ENCODE measurements around the gene HK1. TPM values are rescaled to one million over a fixed set of nuclear protein-coding genes. Genes with fewer than 3 reads are reported as not detected.
A peak's percentile ranks its signal among the peaks of the same experiment; 100 is the strongest.

Gene HK1
- total RNA-seq, 1 experiment from 2014 or later = 219 TPM

DNA sequence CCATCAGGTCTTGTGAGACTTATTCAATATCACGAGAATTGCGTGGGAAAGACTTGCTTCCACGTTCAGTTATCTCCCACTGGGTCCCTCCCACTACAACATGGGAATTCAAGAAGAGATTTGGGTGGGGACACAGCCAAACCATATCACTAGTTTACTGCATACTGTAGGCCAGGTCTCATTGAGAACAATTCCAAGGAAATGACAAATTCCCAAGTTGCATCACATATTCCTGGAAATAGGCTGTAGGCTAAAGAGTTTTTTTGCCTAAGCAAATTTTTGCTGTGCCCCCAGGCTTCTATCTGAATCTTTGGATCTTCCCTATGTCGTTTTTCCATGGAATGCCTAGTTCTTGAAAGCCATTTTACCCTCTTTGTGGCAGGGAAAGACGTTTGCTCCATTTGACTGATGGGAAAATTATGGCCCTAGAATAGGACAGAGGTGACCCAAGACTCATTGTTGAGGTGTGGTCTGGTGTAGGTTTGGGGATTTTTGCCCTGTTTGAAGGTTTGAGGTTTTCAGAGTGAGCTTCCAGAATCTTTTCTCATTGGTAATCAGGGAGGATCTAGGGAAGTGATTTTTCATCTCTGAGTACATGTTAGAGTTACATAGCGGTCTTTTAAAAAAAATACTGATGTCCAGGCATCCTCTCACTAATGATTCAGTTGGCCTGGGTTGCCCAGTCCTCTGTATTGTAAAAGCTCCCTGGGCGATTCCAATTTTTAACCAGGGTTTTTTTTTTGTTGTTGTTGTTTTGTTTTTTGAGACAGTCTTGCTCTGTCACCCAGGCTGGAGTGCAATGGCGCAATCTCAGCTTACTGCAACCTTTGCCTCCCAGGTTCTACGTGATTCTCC, 94.1 kb downstream of the HK1 start (continued):
- TF ChIP-seq AR (CRISPR knock-in tag; IDR thresholded peaks at IDR 0.05) (no peak), ZNF671 (CRISPR knock-in tag; IDR thresholded peaks at IDR 0.05) (no peak), CREM (CRISPR knock-in tag; IDR thresholded peaks at IDR 0.05) (no peak), MAX (CRISPR knock-in tag; IDR thresholded peaks at IDR 0.05) (no peak), EMX1 (CRISPR knock-in tag; IDR thresholded peaks at IDR 0.05) (no peak)

GRCh38 chr10:69374242-69374641, 95.9 kb downstream of the HK1 start:
- POLR2A ChIA-PET = no interaction called here
- H3K27ac Mint-ChIP-seq = peak overlapping the region; percentile 91
- no peak for ATAC-seq
- no peaks in the 10 kb centered on the region for H3K9me3 Mint-ChIP-seq
- no peak for DNase-seq (ENCODE audit: low spot score)
- CTCF ChIA-PET = interaction anchor here (0.6 to 1.2 kb wide), 3 partner anchors 18 to 113 kb away, joined by 3 read pairs; no protein-coding TSS in a partner anchor
- peaks cover 65% of the 10 kb centered on the region for H3K36me3 Mint-ChIP-seq
- no peak overlapping the region for H3K4me3 Mint-ChIP-seq
- TF ChIP-seq MXD4 (CRISPR knock-in tag; IDR thresholded peaks at IDR 0.05; ENCODE audit: borderline replicate concordance) (no peak), IRF2 (CRISPR knock-in tag; IDR thresholded peaks at IDR 0.05; ENCODE audit: borderline replicate concordance, low read depth) (no peak), SMAD3 (CRISPR knock-in tag; IDR thresholded peaks at IDR 0.05; ENCODE audit: borderline replicate concordance) (no peak), ZSCAN18 (CRISPR knock-in tag; IDR thresholded peaks at IDR 0.05) (no peak), RORB (CRISPR knock-in tag; IDR thresholded peaks at IDR 0.05) (no peak), ZNF232 (CRISPR knock-in tag; IDR thresholded peaks at IDR 0.05) (no peak), GRHL2 (CRISPR knock-in tag; IDR thresholded peaks at IDR 0.05; ENCODE audit: insufficient replicate concordance, severe bottlenecking) (no peak), KAT7 (CRISPR knock-in tag; IDR thresholded peaks at IDR 0.05; ENCODE audit: borderline replicate concordance) (no peak), ZNF263 (CRISPR knock-in tag; IDR thresholded peaks at IDR 0.05; ENCODE audit: low read depth) (no peak), MAX (CRISPR knock-in tag; IDR thresholded peaks at IDR 0.05) (no peak), NFE2L1 (CRISPR knock-in tag; IDR thresholded peaks at IDR 0.05) (no peak), ZNF416 (CRISPR knock-in tag; IDR thresholded peaks at IDR 0.05) (no peak), USF2 (CRISPR knock-in tag; IDR thresholded peaks at IDR 0.05) (no peak), SP1 (CRISPR knock-in tag; conservative IDR thresholded peaks at IDR 0.05) (no peak), FOXJ3 (CRISPR knock-in tag; IDR thresholded peaks at IDR 0.05; ENCODE audit: borderline replicate concordance) (no peak), PRDM15 (CRISPR knock-in tag; IDR thresholded peaks at IDR 0.05) (no peak)
- TF ChIP-seq, protein P1, sequence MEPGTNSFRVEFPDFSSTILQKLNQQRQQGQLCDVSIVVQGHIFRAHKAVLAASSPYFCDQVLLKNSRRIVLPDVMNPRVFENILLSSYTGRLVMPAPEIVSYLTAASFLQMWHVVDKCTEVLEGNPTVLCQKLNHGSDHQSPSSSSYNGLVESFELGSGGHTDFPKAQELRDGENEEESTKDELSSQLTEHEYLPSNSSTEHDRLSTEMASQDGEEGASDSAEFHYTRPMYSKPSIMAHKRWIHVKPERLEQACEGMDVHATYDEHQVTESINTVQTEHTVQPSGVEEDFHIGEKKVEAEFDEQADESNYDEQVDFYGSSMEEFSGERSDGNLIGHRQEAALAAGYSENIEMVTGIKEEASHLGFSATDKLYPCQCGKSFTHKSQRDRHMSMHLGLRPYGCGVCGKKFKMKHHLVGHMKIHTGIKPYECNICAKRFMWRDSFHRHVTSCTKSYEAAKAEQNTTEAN (CRISPR knock-in tag; IDR thresholded peaks at IDR 0.05) = no peak
- peaks cover 45% of the 10 kb centered on the region for H3K4me1 Mint-ChIP-seq
- no peaks in the 10 kb centered on the region for H3K27me3 Mint-ChIP-seq (ENCODE audit: low read depth)
